GM19025 (cell line): ENCODE measurements around the gene HADHB.
A peak's percentile ranks its signal among the peaks of the same experiment; 100 is the strongest.

ENCODE experiments used
- ATAC-seq: cut with Tn5 transposase; IDR thresholded peaks from one replicate; pipeline ENCODE4 v1.9.1; 2021; ENCODE audit warnings: mild to moderate bottlenecking, low read depth, moderate library complexity; ENCODE audit not compliant: unreplicated experiment

The HADHB gene

GRCh38 chr2:26244309-26245230 is at the start of gene HADHB, which contains the start of gene HADHA:
HADHB (plus strand) TSS chr2:26244939; CDS start chr2:26254255, 9,316 bp downstream.
HADHA (minus strand) TSS chr2:26244632; CDS start chr2:26244596, 36 bp downstream.
- ATAC-seq = peak; percentile 73

DNA sequence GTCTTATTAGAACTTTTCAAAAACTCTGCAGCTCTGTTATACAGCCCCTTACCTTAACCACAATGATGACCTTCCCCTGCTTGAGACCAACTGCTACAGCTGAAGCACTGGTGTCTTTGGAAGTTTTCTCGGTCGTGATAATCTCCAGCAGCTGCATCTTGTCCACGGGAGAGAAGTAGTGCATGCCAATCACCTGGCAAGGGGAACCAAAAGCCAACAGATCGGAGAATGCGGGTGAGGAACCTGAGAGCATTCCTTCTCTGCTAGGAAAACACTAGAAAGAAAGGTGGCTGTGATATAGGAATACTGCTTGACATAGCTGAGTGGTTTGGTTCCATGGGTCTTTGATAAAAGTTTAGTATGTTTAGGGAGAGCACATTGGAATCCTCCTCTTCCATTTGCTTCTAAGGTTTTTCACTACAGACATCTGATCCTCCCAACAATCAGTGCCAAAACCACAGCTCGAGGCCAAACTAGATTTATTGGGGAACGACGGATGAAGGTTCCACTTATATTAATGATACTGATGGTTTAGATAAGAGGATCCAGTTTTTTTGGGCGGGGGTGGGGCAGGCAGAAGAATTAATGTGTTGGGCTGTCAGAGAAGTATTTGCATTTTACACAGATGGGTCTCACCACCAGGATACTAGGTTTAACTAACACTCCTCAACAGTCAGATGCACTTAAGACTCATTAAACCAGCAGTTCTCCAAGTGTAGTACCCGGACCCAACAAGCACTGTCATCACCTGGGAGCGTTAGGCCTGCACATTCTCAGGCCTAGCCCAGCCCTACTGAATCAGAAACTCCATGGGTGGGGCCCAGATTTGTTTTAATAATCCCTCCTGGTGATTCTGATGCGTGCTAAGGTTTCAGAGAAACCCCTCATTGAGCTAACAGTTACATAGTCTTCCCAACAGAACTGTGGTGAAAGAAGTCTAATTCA is 49.4 kb upstream of the HADHB start:
- no peak for ATAC-seq

GRCh38 chr2:26196683-26197418 is 47.9 kb upstream of the HADHB start:
- ATAC-seq = no peak

GRCh38 chr2:26197516-26197915 is 47.2 kb upstream of the HADHB start:
- ATAC-seq = no peak

- no peak for ATAC-seq
Observed at GRCh38 chr2:26202981-26203490, 41.7 kb upstream of the HADHB start.

DNA sequence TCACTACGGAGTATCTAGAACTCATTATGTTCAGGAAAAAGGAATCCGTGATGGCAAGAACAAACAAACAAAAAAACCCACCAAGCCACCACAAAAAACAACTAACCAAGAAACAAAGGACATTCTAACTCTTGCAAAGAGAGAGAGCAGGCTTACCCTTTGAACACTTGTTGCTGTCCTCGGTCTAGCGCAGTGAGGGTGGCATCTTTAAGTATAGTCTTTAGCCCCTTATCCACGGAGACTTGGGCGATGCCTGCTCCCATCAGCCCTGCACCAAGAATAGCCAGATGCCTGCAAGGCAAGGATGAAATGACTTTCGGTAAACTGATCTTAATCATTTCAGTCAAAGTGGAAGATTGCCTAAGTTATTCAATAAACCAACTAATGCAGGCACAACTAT is 40.8 kb upstream of the HADHB start:
- ATAC-seq = no peak

GRCh38 chr2:26212011-26212410 is 32.7 kb upstream of the HADHB start:
- ATAC-seq = no peak

- ATAC-seq = no peak
Observed at GRCh38 chr2:26214759-26215158, 30.0 kb upstream of the HADHB start.

GRCh38 chr2:26215833-26216232 is 28.9 kb upstream of the HADHB start:
- no peak for ATAC-seq

- ATAC-seq = no peak
Observed at GRCh38 chr2:26216587-26216986, 28.2 kb upstream of the HADHB start.

GRCh38 chr2:26217720-26218119 is 27.0 kb upstream of the HADHB start:
- no peak for ATAC-seq

DNA sequence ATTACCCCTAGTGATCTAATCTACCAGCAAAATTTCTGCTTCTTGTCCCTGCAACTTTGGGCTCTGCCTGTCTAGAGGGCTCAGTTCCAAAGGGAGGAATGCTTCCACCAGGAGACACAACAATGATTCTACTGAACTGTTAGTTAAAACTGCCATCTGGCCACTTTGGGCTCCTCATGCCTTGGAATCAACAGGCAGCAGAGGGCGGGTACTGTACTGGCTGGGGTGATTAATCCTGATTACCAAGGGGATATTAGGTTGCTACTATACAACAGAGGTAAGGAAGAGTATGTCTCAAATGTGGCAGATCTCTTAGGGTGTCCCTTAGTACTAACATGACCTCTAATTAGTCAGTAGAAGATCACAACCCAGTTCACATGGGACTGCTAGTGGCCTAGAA is 21.7 kb upstream of the HADHB start:
- ATAC-seq = no peak

DNA sequence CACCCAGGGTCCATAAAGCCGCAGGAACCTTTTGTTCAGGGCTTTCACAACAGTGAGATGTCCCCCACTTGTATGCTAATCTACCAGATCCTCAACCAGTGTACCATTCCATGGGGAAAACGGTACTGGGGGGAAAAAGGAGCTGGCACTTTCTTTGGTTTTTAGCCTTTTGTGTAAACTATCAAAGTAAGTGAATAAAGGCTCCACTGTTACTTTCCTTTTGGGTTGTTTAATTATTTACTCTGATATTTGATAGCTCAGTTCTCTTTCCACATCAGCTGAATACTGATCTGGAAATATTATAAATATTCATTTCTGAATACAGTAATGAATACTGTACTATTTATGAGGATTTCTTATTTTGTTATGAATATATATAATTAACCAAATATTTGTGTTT is 20.6 kb upstream of the HADHB start:
- no peak for ATAC-seq

DNA sequence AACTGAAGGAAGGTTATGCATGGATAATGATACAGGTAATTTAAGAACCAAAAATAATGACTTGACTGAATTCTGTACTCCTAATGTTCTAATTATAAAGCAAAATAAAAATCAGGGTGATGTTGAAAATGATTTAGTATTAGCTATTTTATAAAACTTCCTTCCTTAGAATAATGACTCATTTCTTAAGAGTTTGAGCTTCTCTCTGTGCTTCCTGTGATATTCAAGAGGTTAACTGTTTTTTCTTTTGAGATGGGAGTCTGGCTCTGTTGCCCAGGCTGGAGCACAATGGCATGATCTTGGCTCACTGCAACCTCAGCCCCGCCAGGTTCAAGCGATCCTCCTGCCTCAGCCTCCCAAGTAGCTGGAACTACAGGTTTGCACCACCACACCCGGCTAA is 15.1 kb upstream of the HADHB start:
- no peak for ATAC-seq

GRCh38 chr2:26230806-26231205 is 13.9 kb upstream of the HADHB start:
- no peak for ATAC-seq

- no peak for ATAC-seq
Observed at GRCh38 chr2:26235089-26235488, 9.7 kb upstream of the HADHB start.

GRCh38 chr2:26237868-26238267 is 6.9 kb upstream of the HADHB start:
- ATAC-seq = no peak

- no peak for ATAC-seq
Observed at GRCh38 chr2:26238311-26238958, 6.3 kb upstream of the HADHB start.

DNA sequence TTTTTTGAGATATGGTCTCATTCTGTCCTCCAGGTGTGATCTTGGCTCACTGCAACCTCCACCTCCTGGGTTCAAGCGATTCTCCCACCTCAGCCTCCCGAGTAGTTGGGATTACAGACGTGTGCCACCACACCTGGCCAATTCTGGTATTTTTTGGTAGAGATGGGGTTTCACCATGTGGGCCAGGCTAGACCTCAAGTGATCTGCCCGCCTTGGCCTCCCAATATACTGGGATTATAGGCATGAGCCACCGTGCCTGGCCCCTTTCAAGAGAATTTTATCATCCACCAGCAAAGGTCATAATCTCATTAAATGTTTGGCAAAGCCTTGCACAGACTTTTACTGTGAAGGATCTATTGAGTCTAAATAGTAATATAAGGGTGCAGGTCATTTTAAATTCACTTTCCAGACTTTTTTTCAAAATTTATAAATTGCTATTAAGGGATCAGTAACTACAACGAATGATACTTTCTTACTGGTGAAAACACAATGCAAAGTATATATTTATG is 2.8 kb upstream of the HADHB start:
- ATAC-seq = no peak
